H1 (cell line): ENCODE measurements around the gene ANKRD40. TPM values are rescaled to one million over a fixed set of nuclear protein-coding genes. Genes with fewer than 3 reads are reported as not detected.

Experiments
- ATF2 ChIP-seq: IDR thresholded peaks from 2 replicates; pipeline ENCODE4 v1.6.1; 2012; ENCODE audit warnings: low read length, inconsistent platforms
- GTF2F1 ChIP-seq: IDR thresholded peaks from 2 replicates; pipeline ENCODE4 v1.6.1; 2012; ENCODE audit warnings: low read depth, low read length, improper control_type of control experiment, borderline replicate concordance
- KDM4A ChIP-seq: IDR thresholded peaks from one replicate; pipeline ENCODE4 v1.7.1; 2012; ENCODE audit warnings: low read depth, mild to moderate bottlenecking, moderate library complexity, low read length, inconsistent platforms; ENCODE audit not compliant: severe bottlenecking
- USF2 ChIP-seq: IDR thresholded peaks from 2 replicates; pipeline ENCODE4 v1.6.1; 2011; ENCODE audit warnings: low read length, improper control_type of control experiment
- polyA plus RNA-seq, 7 experiments: library from polyadenylated mRNA; depleted of rRNA in 3 of 7; stranded (reverse) in 5 of 7; unstranded in 2 of 7; fragments of >200 nt in 5 of 7; fragments of 200-250 nt in 2 of 7; gene quantifications; 1 replicate in 5 of 7; 2 replicates in 1 of 7; 4 replicates in 1 of 7; pipeline versions ENCODE4 v1.2.1 to v1.2.3, GENCODE V29; 2011 to 2013; ENCODE audit warnings: missing spikeins in 2 of 7, mixed read lengths in 2 of 7
- total RNA-seq: library from RNA; stranded (reverse); fragmentation: NEBNext Ultra II Directional; extraction: Animal tissue kit (Norgen Biotek cat#: 25700); gene quantifications from 2 replicates; pipeline ENCODE4 v1.2.1, GENCODE V29; 2021

ANKRD40 gene
- total and polyA plus RNA-seq, 2 of the 8 experiments (the other 6 are each of a cell fraction or from before 2014, with no cell fraction given) = 26.1 to 50.1 TPM

GRCh38 chr17:50668838-50669581, 38.7 kb downstream of the ANKRD40 start (continued):
- TF ChIP-seq ATF2 (no peak), USF2 (no peak), KDM4A (no peak), GTF2F1 (no peak)
